HG02588 (cell line): Measurements from ENCODE around the gene ZNF511.

Experiments used
- ATAC-seq: cut with Tn5 transposase; IDR thresholded peaks from one replicate; pipeline ENCODE4 v1.9.1; 2021; ENCODE audit warnings: mild to moderate bottlenecking, moderate library complexity; ENCODE audit not compliant: unreplicated experiment

The ZNF511 gene

GRCh38 chr10:133334503-133335245 is 26.0 kb downstream of the ZNF511 start:
- no peak for ATAC-seq

- no peak for ATAC-seq
Measured at GRCh38 chr10:133335246-133336117, 26.8 kb downstream of the ZNF511 start.

DNA sequence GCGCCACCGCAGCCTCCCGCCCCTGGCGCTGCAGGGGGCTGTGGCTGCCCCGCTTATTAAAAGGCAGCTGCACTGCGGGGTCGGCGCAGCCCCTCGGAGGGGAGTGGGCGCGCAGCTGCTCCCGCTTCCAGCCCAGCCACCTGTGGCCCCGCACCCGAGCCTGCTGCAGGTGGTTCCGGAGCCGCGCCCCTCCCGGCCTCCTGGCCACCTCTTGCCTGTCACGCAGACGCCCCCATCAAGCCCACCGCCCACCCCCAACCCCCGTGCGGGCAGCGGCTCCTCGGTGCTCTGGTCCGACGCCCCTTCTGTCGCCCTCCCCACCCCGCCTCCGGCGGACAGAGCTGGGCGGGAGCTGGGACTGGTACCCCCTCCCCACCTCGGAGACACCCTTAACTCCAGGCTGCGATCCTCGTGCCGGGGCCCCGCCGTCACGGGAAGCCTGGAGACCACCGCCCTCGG is 27.4 kb downstream of the ZNF511 start:
- no peak for ATAC-seq

GRCh38 chr10:133336577-133337369 is 28.1 kb downstream of the ZNF511 start, which contains the start of gene CALY:
CALY (minus strand) TSS chr10:133336896; CDS start chr10:133328989, 7,907 bp downstream.
- ATAC-seq: no peak

GRCh38 chr10:133337370-133337725 is 28.6 kb downstream of the ZNF511 start:
- ATAC-seq: no peak

- ATAC-seq: no peak
Measured at GRCh38 chr10:133338080-133339071, 29.7 kb downstream of the ZNF511 start.

DNA sequence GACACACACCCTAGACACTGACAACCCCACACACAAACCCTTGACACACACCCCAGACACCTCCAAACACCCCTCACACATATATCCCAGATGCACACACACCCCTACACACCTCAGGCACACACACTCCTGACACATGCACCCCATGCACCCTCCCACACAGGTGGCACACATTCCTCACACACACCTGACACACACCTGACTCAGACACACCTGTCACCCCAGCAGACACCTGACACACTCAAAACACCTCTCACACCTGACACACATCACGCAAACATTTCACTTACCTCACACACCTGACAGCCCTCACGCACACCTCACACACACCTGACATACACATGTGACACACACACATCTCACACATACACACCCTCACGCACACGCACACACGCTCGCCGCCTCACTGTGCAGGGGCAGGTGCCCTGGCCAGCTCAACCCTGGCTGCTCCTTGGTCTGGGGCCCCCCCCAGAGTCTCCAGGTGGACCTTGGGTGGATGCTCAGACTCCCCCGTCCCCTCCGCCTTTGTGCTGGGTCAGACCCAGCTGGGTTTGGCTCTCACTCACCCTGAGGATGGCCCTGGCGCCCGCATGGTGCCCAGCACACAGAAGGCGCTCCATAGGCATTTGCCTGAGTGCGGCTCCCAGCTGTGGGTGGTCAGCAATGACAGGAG is 31.1 kb downstream of the ZNF511 start:
- no peak for ATAC-seq

GRCh38 chr10:133341983-133342382 is 33.3 kb downstream of the ZNF511 start:
- ATAC-seq: no peak

DNA sequence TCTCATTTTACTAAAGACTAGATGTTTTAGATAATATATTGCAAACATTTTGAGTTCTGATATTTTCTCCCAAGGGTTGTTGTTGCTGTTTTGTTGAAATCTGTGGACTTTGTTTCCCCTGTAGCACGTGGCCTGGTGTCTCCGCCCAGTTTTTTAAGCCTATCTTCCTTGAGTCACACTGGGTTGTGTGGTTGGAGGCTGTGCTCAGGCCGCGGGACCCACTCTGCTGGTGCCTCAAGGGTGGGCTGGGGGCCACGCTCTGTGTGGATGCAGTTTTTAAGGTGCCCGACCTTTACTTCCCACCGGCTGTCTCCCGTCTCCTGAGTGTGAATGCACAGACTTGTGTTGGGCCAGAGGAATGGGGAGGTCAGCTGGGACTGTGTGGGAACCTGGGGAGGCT is 34.2 kb downstream of the ZNF511 start:
- ATAC-seq: no peak

DNA sequence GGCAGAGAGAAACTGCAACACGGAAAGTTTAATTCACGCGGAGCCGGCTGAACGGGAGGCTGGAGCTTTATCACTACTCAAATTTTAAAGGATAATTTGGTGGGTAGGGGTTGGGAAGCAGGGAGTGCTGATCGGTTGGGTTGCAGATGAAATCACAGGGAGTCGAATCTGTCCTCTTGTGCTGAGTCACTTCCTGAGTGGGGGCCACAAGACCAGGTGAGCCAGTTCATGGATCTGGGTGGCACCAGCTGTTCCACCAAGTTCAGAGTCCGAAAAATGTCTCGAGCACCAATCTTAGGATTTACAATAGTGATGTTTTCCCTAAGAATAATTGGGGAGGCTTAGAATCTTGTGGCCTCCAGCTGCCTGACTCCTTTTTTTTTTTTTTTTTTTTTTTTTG is 34.8 kb downstream of the ZNF511 start:
- ATAC-seq: no peak

DNA sequence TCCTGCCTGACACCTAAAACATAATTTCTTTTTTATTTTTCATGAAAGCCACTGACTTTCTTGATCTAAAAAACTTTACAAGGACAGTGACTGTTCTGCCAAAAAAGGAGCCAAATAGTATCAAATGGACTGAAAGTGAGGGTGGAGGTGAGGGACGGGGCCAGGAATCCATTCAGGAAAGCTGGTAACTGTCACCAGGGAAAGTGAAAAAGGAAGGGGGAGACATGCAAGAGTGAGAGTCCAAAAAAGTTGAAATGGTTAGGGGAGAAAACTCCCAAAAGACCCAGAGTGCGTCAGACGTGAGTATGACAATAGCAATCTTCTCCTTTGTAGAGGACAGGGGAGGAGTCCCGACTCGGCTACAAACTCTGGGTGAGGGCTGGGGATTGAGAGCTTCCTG is 35.5 kb downstream of the ZNF511 start:
- no peak for ATAC-seq

GRCh38 chr10:133346413-133346812 is 37.7 kb downstream of the ZNF511 start:
- no peak for ATAC-seq

DNA sequence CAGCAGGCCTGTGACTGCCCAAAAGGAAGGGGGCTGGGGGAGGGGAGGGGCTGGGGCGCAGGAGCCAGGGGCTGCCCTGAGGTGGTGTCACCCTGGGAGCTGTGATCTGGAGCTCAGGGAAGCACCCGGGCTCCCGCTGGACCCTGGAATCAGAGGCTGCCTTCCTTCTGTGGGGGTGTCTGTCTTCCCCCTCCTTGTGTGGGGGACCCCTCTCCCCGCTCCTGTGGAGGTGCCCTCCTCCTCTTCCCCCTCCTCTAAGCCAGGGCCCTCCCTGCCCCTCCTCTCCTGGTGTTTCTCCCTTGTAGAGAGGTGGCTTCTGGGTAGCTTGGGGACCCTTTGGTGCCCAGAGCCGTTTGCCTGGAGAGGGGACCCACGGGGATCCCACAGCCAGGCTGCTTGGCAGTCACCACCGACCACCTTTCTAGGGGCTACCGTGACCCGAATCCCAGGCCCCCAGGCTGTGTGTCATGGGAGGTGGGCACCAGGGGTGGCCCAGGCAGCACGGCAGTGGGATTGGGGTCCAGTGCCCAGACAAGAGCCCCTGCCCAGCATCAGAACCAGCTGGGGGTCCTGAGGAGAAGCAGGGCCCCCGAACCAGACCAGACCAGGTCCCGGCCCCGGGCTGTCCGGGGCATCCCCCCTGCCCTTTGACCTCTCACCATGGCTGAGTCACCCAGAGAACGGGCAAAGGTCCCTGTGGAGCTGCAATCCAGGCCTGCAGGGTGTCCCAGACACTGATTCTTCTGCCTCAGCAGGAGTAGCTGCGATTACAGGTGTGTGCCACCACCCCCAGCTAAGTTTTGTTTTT is 39.2 kb downstream of the ZNF511 start:
- no peak for ATAC-seq

GRCh38 chr10:133349160-133349568 is 40.5 kb downstream of the ZNF511 start:
- no peak for ATAC-seq

DNA sequence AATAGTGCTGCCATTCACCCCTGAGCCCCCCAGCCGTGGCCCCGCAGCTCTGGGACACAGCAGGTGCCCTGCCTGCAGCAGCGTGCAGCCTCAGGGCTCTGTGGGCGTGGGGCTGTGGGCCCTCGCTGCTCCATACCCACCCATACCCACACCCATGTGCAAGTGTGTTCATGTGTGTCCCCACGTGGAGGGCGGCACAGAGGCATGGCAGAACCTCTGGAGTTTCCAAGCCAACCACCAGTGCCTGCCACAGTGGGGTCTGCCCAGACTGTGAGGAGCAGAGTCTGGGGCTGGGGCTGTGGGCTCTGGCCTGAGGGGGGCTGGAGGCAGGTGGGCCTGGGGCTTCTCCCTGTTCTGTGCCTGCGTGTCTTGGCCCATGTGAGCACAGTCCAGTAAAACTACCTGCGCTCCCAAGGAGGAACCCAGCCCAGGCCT is 40.9 kb downstream of the ZNF511 start:
- ATAC-seq: no peak

GRCh38 chr10:133350283-133350949 is 41.7 kb downstream of the ZNF511 start:
- ATAC-seq: no peak

DNA sequence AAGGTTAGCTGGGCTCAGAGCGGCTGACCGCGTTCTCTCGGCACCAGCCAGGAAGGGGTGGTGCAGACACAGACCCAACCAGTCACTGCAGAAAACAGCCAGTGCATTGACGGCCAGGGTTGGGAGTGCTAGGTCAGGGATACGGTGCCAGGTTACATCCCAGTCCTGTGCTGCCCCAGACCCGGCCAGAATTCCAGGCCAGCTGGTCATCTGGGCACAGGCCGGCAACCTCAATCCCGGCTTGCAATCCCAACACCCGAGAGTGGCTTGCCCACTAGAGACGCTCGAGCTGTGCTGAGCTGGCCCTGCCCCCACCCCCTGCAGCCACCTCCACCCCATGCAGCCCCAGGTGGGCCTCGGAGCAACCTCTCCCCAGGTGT is 42.2 kb downstream of the ZNF511 start:
- ATAC-seq: no peak
